ENCODE data around the gene GYG1.

GYG1 gene

DNA sequence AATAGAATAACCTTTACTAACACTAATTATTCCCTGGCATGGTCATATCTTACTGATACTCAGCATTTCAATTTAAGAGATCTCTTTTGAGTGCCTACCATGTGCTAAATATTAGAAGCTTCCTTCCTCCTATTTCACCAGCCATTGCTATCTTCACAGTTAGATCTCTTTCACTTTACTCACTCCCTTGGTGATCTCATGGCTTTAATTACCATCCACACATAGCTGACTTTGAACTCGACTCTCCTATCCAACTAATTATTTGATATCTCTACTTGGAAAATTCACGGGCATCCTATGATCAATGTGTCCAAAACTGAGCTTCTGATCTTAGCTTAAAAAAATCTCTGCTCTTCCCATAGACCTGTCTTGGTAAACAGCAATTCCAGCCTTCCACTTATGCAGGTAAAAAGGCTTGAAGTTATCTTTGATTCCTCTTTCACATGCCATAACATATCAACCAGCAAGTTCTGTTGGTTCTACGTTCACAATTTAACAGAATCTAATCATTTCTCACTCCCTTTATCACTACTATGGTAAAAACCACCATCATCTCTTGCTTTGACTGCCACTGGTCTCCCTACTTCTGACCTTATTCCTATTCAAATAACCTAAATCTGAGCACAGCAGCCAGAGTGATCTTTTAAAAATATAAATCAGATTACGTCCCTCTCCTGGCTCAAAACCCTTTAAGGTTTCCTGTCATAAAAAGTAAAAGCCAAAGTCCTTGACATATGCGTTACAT is 53.2 kb downstream of the GYG1 start:
- no peak overlapping the region for H3K4me3 ChIP-seq (ENCODE audit: low read depth, low read length)
- TF ChIP-seq, protein P1, sequence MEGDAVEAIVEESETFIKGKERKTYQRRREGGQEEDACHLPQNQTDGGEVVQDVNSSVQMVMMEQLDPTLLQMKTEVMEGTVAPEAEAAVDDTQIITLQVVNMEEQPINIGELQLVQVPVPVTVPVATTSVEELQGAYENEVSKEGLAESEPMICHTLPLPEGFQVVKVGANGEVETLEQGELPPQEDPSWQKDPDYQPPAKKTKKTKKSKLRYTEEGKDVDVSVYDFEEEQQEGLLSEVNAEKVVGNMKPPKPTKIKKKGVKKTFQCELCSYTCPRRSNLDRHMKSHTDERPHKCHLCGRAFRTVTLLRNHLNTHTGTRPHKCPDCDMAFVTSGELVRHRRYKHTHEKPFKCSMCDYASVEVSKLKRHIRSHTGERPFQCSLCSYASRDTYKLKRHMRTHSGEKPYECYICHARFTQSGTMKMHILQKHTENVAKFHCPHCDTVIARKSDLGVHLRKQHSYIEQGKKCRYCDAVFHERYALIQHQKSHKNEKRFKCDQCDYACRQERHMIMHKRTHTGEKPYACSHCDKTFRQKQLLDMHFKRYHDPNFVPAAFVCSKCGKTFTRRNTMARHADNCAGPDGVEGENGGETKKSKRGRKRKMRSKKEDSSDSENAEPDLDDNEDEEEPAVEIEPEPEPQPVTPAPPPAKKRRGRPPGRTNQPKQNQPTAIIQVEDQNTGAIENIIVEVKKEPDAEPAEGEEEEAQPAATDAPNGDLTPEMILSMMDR (IDR thresholded peaks at IDR 0.05; ENCODE audit: control insufficient read depth, extremely low read depth, insufficient read depth): no peak
- no peak for DNase-seq (ENCODE audit: low read depth)

DNA sequence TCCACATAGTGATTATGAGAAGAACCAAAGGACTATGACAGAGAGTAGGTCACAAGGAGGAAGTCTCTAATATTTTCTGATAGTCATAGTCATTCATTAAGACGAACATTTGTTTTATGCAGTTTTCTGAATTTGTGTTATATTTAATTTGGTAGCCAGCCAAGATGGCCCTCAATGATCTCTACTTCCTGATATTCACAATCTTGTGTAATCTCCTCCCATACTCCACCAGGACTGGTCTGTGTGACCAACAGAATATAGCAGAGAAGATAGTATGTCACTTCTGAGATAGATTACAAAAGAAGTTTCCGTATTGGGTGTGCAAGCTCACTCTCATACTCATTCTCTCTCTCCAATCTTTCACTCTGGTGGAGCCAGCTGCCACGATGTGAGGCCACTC is 64.2 kb downstream of the GYG1 start:
- H3K4me3 ChIP-seq (ENCODE audit: low read depth, low read length): no peak overlapping the region
- DNase-seq (ENCODE audit: low read depth): no peak
- TF ChIP-seq, protein P1 (IDR thresholded peaks at IDR 0.05; ENCODE audit: control insufficient read depth, extremely low read depth, insufficient read depth): no peak

DNA sequence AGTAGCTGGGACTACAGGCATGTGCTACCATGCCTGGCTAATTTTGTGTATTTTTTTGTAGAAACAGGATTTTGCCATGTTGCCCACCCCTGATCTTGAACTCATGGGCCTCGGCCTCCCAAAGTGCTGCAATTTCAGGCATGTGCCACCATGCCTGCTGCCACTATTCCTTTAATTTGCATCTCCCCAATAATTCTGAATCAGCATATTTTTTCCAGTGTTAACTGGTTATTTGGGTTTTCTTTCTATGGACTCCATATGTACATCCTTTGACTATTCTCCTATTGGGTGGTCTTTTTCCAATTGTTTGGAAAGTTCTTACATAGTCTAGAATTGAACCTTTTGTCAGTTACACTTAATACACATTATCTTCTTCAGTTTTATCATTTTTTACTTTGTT is 66.9 kb downstream of the GYG1 start:
- no peak for DNase-seq (ENCODE audit: low read depth)
- TF ChIP-seq, protein P1 (IDR thresholded peaks at IDR 0.05; ENCODE audit: control insufficient read depth, extremely low read depth, insufficient read depth): no peak
- H3K4me3 ChIP-seq (ENCODE audit: low read depth, low read length): no peak overlapping the region

DNA sequence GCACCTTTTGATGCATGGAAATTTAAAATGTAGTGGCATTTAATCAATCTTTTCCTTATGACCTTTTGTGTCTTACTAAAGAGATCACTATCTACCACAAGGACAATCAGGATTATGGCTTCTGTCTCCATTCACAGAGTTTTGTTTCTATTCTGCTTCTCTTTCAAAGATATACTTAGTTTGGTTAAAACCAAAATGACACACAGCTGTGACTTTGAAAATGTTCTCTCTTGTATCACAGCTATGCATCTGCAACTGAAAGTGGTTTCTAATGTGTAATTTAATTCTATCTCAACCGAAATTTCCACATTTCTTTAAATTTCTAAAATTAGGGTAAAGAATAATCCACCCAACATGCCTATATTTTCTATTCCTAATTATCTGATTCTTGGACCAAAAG is 67.3 kb downstream of the GYG1 start:
- H3K4me3 ChIP-seq (ENCODE audit: low read depth, low read length): no peak overlapping the region
- no peak for DNase-seq (ENCODE audit: low read depth)
- TF ChIP-seq, protein P1 (IDR thresholded peaks at IDR 0.05; ENCODE audit: control insufficient read depth, extremely low read depth, insufficient read depth): no peak

DNA sequence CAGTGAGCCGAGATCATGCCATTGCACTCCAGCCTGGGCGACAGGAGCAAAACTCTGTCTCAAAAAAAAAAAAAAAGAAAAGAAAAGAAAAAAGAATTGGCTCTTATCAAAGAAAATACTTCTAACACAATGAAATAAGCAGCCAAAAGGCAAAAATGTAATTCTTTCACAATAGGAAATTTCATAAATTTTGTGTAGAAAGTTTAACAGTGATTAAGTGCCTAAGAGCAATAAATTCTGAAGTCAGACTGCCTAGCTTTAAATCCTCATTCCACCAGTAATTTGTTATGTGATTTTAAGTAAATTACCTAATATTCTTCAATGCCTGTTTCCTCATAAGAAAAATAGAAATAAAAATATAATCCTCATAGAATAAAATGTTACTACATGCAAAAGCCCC is 70.4 kb downstream of the GYG1 start:
- DNase-seq (ENCODE audit: low read depth): no peak
- H3K4me3 ChIP-seq (ENCODE audit: low read depth, low read length): no peak overlapping the region
- TF ChIP-seq, protein P1 (IDR thresholded peaks at IDR 0.05; ENCODE audit: control insufficient read depth, extremely low read depth, insufficient read depth): no peak

DNA sequence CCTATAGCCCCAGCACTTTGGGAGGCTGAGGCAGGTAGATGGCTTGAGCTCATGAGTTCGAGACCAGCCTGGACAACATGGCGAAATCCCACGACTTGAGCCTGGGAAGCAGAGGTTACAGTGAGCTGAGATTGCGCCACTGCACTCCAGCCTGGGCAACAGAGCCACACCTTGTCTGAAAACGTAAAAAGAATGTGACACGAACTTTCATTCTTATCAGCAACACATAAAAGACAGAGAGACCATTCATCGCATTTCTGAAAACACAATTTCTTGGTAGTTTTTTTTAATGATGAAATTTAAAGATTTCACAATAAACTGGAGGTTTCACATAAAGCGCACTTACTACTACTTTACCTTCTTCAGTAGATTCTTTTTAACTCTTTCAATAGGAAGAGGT is 76.5 kb downstream of the GYG1 start:
- no peak for DNase-seq (ENCODE audit: low read depth)
- TF ChIP-seq, protein P1 (IDR thresholded peaks at IDR 0.05; ENCODE audit: control insufficient read depth, extremely low read depth, insufficient read depth): no peak
- no peak overlapping the region for H3K4me3 ChIP-seq (ENCODE audit: low read depth, low read length)

Measured in LNCaP clone FGC (cell line).